GM18907 (cell line): ENCODE measurements around the gene ANKLE2.
"Not testable (repeated sequence)": the region's sequence is repeated elsewhere in the genome, so short reads cannot be mapped to it uniquely, and the experiment has no call there.

Experiments used
- ATAC-seq: cut with Tn5 transposase; IDR thresholded peaks from one replicate; pipeline ENCODE4 v1.9.1; 2021; ENCODE audit warnings: mild to moderate bottlenecking, moderate library complexity; ENCODE audit not compliant: unreplicated experiment

Gene ANKLE2

DNA sequence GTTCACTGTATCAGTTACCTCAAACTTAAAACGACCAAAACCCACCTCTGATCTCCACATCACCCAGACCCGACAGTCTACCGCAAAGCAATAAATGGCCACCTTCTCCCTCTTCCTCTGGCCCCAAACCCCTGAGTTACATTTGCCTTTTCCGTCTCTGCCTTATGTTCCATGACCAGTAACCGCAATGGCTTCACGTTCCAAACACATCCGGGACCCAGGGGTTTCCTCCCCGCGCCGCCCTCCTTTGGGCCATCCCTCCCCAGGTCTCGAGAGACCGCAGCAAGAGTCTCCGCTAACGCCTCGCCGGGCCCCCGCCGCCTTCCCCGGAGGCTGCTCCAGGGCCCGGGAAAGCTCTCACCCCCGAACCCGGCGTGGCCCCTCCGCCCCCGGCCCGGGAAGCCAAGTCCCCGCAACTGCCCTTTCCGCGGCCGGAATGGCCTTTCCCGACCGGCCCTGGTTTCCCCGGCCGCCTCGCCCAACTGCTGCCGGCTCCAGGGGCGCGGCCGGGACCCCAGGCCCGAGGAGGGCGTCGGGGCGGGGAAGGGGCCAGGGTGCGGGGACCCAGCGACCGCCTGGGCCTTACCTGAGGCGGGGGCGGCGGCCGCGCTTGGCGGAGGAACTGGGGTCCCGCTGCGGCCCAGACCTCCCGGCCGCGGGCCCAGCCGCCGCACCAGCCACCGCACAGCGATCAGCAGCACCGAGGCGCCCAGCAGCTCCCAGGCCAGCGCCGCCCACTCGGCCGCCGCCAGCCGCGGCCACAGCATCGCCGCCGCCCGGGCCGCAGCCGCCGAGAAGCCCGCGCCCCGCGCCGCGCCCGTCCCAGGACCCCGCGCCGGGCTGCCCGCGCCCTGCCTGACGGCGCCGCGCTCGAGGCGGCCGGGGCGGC, at the start of gene ANKLE2:
Gene ANKLE2, minus strand, starts transcription at position 801 of the 889 bp plus-strand sequence. Its CDS starts 34 bp downstream, at position 767.
- peak; percentile 28 for ATAC-seq

GRCh38 chr12:132809391-132809790, 47.8 kb upstream of the ANKLE2 start:
- ATAC-seq, result not testable (repeated sequence)

- ATAC-seq, result no peak
These were observed 45.9 kb upstream of the ANKLE2 start for GRCh38 chr12:132807295-132808092.

- no peak for ATAC-seq
These were observed 45.2 kb upstream of the ANKLE2 start for GRCh38 chr12:132806857-132807256.

GRCh38 chr12:132804426-132804861, 42.8 kb upstream of the ANKLE2 start:
- ATAC-seq, result no peak

GRCh38 chr12:132803888-132804287, 42.3 kb upstream of the ANKLE2 start:
- no peak for ATAC-seq

DNA sequence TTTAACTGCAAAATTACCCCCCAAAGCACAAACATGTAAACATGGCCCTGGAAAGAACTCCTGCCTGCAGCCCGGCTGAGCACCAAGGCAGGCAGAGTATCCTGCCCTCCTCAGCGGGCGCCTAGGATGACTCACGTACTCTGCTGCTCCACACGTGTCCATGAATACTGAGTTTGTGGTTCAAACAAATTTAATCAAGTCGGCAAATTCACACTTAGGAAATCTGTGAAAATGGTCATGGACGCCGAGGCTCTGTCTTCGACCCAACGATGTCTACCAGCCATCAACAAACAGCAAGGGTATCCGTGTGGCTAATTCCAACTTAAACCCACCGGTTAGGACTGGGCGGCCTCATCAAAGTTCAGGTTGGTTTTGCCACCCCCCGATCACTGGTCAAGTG, 41.5 kb upstream of the ANKLE2 start:
- no peak for ATAC-seq

- no peak for ATAC-seq
These were observed 40.1 kb upstream of the ANKLE2 start for GRCh38 chr12:132801741-132802140.

DNA sequence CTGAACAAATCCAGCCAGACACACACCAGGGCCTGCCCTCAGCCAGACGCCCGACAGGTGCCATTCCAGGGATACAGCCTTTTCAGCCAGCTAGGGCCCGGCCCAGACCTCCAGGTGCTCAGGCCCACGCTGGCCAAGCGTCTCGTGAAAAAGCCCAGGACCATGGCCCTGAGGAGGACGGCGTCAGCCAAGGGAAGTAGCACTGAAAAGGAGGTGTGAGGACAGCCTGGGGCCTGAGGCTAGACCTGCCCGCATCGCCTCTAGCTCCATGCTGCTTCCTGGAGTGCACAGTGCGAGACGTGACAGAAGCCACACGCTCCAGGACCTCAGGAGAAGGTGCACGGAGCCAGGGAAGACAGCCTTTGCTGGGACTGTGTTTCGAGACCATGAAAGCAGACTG, 37.2 kb upstream of the ANKLE2 start:
- ATAC-seq, result no peak

DNA sequence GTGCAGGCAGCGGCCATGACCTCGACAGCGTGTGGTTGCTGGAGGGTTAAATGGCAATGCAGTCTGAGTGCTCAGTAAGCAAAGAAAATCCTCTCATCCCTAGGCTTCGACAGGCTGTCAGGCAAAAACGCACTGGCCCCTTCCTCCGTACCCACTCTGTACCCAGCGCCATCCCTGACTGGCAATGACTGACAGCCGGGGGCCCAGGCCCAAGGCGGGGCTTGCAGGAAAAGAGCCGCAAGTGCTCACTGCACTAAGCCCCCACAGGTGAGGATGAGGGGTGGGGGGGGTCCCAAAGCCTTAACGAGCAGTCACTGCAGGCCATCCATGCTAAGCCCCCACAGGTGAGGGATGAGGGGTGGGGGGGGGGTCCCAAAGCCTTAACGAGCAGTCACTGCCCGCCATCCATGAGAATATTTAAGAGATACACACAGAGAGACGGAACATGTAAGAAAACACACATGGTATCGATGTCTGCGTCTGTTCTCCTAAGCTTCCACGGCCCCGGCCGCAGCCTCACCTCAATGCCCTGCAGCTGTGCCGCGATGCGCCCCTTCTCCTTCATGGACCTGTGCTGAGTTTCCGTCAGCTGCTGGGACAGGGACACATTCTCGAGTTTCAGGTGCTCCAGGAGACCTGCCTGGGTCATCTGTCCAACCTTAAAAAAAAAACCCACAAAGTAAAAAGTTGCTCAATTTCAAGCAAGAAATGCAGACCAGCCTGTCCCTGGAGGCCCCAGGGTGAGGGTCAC, 36.4 kb upstream of the ANKLE2 start:
- ATAC-seq, result no peak

DNA sequence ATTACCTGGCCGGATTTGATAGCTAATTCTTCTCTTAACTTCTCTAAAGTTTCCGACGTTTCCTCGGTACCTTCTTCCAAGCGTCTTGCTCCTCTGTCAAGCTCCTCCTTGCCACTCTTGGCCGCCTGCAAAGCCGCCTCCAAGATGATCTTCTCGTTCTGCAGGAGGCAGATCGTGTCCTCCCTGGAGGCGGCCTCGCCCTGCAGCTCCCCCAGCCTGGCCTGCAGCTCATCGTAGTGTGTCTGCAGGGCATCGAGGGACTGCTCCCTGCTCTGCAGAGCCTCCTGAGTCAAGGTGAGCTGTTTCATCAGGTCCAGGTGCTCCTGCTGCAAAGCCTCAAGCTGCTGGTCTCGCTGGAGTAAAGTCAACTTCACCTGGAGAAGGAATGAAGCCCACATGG, 34.2 kb upstream of the ANKLE2 start:
- no peak for ATAC-seq

DNA sequence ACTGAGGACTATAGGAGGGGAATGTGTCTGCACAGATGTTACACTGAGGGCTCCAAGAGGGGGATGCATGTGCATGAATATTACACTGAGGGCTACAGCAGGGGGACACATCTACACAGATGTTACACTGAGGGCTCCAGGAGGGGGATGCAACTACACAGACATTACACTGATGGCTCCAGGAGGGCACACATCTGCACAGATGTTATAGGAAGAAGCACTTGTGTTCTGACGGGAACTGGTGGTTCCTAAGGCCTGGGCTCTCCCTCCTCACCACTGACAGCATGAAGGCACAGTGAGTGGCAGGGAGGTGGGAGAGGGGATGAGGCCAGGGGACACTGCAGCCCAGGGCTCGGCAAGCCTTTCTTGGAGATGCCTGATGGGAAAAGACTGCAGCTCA, 30.3 kb upstream of the ANKLE2 start:
- not testable (repeated sequence) for ATAC-seq

DNA sequence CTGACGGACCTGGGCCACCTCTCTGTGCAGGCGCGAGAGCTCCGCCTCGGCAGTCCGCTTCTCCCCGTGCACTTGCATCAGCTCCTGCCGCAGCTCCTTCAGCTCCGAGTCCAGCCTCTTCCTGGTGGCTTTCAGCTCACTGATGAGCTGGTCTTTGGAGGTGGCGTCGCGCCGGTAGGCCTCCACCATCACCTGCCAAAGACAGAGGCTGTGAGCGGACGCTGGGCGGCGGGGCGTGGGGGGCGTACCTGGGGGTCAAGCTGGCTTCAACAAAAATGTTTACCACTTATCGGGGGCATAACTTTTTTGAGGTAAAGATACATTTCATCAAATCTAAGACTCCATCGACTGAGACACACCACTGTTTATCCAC, 27.5 kb upstream of the ANKLE2 start:
- ATAC-seq, result no peak

GRCh38 chr12:132788375-132789098, 26.9 kb upstream of the ANKLE2 start:
- ATAC-seq, result no peak

- ATAC-seq, result no peak
These were observed 26.2 kb upstream of the ANKLE2 start for GRCh38 chr12:132787877-132788276.

GRCh38 chr12:132786192-132786591, 24.6 kb upstream of the ANKLE2 start:
- no peak for ATAC-seq

DNA sequence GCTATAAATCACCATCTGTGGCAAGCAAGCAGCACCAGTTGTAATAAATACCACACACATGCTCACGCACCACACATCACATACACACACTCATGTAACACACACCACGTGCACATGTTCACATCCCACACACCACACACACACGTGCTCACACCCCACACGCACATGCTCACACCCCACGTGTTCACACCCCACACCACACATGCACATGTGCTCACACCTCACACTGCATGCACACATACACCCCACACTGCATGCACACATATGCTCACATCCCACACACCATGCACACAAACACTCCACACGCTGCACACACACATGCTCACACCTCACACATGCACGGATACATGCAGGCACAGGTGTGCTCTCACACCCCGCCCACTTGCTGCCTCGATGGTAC, 22.9 kb upstream of the ANKLE2 start:
- no peak for ATAC-seq

DNA sequence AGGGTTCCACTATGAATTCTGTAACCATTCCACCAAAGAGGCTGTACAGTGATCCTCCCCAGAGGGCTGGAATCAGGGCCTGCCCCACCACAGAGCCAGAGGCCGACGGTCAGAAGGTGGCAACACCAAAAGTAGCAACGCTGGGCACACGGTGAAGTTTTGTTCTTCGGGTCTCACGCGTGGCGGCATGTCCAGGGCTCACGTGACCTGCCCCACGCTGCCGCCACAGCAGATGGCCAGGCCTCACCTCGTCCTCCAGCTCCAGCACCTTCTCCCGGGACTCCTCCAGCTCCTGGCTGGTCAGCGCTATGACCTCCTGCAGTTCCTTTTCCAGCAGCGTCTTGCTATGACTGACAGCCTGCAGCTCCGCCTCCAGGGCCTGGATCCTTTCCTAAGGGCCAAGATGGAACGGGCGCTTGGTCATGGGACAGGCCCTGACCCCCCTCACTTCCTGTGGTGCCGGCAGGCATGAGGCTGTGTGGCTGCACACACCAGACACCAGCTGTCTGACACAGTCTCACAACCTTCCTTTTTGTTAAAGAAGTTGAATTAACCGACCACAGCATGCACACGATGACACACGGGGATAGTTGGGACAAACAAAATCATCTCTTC, 22.4 kb upstream of the ANKLE2 start:
- ATAC-seq, result no peak

- no peak for ATAC-seq
These were observed 20.3 kb upstream of the ANKLE2 start for GRCh38 chr12:132781938-132782337.

- ATAC-seq, result no peak
These were observed 18.2 kb upstream of the ANKLE2 start for GRCh38 chr12:132779781-132780353.
